Colonic mucosa (tissue), 4 donors: ENCODE data around the gene C4orf51. TPM values are rescaled to one million over a fixed set of nuclear protein-coding genes. Genes with fewer than 3 reads are reported as not detected.

ENCODE experiments used
- DNase-seq: peaks from one replicate; pipeline ENCODE4 v3.0.0-alpha.2; 2020
- H3K27ac ChIP-seq: fragments of 200-600 bp; one replicate; pipeline ENCODE4 v1.8.0; 2021
- H3K27me3 ChIP-seq: fragments of 200-600 bp; one replicate; pipeline ENCODE4 v1.8.0; 2021
- H3K36me3 ChIP-seq: fragments of 200-600 bp; one replicate; pipeline ENCODE4 v1.8.0; 2021
- H3K4me1 ChIP-seq: fragments of 200-600 bp; one replicate; pipeline ENCODE4 v1.8.0; 2021; ENCODE audit warnings: mild to moderate bottlenecking
- H3K4me3 ChIP-seq: fragments of 200-600 bp; one replicate; pipeline ENCODE4 v1.8.0; 2021
- H3K9ac ChIP-seq, 2 donors: one replicate each; pipeline ENCODE4 v1.7.0; 2013; ENCODE audit warnings: control low read depth in 2 of 2, low read depth in 2 of 2, low read length in 2 of 2
- H3K9me3 ChIP-seq: fragments of 200-600 bp; one replicate; pipeline ENCODE4 v1.8.0; 2021
- CTCF ChIP-seq: fragments of 200-600 bp; IDR thresholded peaks from one replicate; pipeline ENCODE4 v1.8.0; 2022; ENCODE audit warnings: antibody characterized with exemption, mild to moderate bottlenecking
- intact Hi-C: fragments of 100-400 bp; cut with DNase I; formaldehyde crosslinking; loops from one replicate; pipeline ENCODE4 v1.14.1; 2022
- total RNA-seq, 2 donors: library from RNA; stranded (reverse); fragmentation: NEBNext Ultra II Directional in 1 of 2; extraction: Animal tissue kit (Norgen Biotek cat#: 25700) in 1 of 2; gene quantifications; one replicate each; pipeline ENCODE4 v1.2.1, GENCODE V29; 2021
- donor health status: healthy.
- donor health status: DM: no; HTN: no; CAD: no.
- donor health status: DM: no; HTN: no; CAD: no.

Gene C4orf51
- total RNA-seq, 2 donors from 2014 or later = not detected

DNA sequence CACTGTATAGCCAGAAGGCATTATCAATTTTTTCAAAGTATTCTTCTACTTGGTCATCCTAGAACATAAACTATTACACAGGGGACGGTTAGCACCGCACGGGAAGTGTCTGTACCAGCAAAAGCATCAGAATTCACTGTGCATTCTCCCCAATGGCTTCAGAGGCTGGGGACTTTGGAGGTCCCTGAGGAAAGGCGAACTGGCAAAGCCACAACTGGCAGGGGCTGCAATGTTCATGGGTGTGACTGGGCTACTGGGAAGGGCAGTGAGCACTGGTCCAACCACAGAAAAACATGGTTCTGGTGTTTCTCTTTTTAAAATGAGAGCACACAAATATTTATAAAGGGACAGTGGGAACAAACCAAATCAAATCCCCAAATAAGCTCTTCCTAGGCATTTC lies 83.5 kb downstream of the C4orf51 start:
- Histone ChIP-seq H3K36me3 (no peaks in the 10 kb centered on the region), H3K4me3 (no peak overlapping the region), H3K9me3 (no peaks in the 10 kb centered on the region), H3K9ac (no peak overlapping the region), H3K4me1 (no peaks in the 10 kb centered on the region), H3K27ac (no peak overlapping the region), H3K27me3 (no peaks in the 10 kb centered on the region)
- DNase-seq = no peak
- intact Hi-C loops = no loop called here
- no peak for TF ChIP-seq CTCF

DNA sequence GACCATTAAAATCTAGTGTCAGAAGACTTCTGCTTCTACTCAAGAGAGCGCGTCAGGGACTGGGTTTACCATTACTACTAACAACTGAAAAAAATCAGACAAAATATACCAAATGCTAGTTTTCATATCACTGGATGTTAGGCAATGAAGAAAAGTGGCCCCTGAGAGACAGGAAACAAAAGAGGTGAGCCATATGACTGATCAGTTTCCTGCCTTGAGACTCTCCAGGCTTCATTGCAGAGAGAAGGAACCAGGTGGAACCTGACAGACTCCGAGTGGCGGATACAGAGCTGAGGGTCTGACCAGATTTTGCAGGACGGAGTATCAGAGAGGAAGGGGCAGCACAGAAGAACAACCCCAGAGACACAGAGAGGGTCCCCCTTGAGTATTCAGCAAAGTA lies 86.3 kb downstream of the C4orf51 start:
- H3K4me3 ChIP-seq = no peak overlapping the region
- H3K4me1 ChIP-seq = no peaks in the 10 kb centered on the region
- no peak overlapping the region for H3K27ac ChIP-seq
- no peak overlapping the region for H3K9ac ChIP-seq
- H3K9me3 ChIP-seq = no peaks in the 10 kb centered on the region
- no peak for DNase-seq
- TF ChIP-seq CTCF = no peak
- intact Hi-C loops = no loop called here
- no peaks in the 10 kb centered on the region for H3K36me3 ChIP-seq
- no peaks in the 10 kb centered on the region for H3K27me3 ChIP-seq

DNA sequence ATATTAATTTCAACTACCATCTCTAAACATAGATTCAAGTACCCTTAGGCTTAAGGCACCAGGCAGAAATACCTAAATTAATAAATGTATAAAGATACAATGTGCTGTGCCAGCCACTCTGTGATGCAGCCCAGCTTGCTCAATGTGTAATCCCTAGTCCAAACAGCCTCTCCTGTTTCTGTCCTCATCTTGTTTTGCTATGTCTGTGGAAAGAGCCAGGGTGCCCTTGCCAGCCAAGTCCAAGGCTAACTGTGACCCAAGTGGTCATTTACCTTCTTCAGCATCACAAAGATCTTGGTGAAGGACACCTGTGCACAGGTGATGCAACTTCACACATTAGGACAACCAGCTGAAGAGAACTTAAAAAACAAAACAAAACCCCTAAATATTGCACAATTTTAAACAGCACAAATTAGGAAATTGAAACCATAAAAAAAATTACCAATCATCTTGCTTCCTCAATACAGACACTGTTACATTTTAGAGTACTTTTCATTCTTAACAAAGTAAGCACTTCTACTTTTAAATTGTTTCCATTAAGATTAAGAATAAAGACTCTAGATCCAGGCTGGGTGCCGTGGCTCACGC lies 89.6 kb downstream of the C4orf51 start:
- H3K4me3 ChIP-seq = no peak overlapping the region
- H3K36me3 ChIP-seq = no peaks in the 10 kb centered on the region
- intact Hi-C loops = no loop called here
- H3K27me3 ChIP-seq = no peaks in the 10 kb centered on the region
- no peaks in the 10 kb centered on the region for H3K4me1 ChIP-seq
- no peak overlapping the region for H3K27ac ChIP-seq
- H3K9me3 ChIP-seq = no peaks in the 10 kb centered on the region
- no peak overlapping the region for H3K9ac ChIP-seq
- no peak for DNase-seq
- TF ChIP-seq CTCF = no peak

GRCh38 chr4:145770124-145770523 lies 90.2 kb downstream of the C4orf51 start:
- Histone ChIP-seq H3K9ac (no peak overlapping the region), H3K27ac (no peak overlapping the region), H3K4me1 (no peaks in the 10 kb centered on the region), H3K9me3 (no peaks in the 10 kb centered on the region), H3K36me3 (no peaks in the 10 kb centered on the region), H3K4me3 (no peak overlapping the region), H3K27me3 (no peaks in the 10 kb centered on the region)
- no peak for TF ChIP-seq CTCF
- intact Hi-C loops = no loop called here
- DNase-seq = no peak

- DNase-seq = no peak
- Histone ChIP-seq H3K9me3 (no peaks in the 10 kb centered on the region), H3K27ac (no peak overlapping the region), H3K4me3 (no peak overlapping the region), H3K4me1 (no peaks in the 10 kb centered on the region), H3K9ac (no peak overlapping the region), H3K36me3 (no peaks in the 10 kb centered on the region), H3K27me3 (no peaks in the 10 kb centered on the region)
- intact Hi-C loops = no loop called here
- no peak for TF ChIP-seq CTCF
These were observed 92.4 kb downstream of the C4orf51 start for GRCh38 chr4:145772347-145772746.
